Loucy (cell line): Measurements from ENCODE around the gene VARS1.

ENCODE experiments used
- CTCF ChIP-seq: fragments of 200-600 bp; sonication (generic); conservative IDR thresholded peaks from 2 replicates; pipeline ENCODE4 v1.5.1; 2014; ENCODE audit warnings: mild to moderate bottlenecking, antibody characterized with exemption, low read length
- EZH2phosphoT487 ChIP-seq: fragments of 200-600 bp; IDR thresholded peaks from 2 replicates; pipeline ENCODE4 v1.6.1; 2018; ENCODE audit warnings: antibody characterized with exemption, mild to moderate bottlenecking, moderate library complexity, borderline replicate concordance

- TF ChIP-seq CTCF, result no peak
- TF ChIP-seq EZH2phosphoT487, result no peak
These were observed 49.0 kb upstream of the VARS1 start for GRCh38 chr6:31844507-31844906.
